Dedifferentiated amniotic fluid mesenchymal stem cell (primary cell): ENCODE data around the gene AMD1.
"Not testable (repeated sequence)": the region's sequence is repeated elsewhere in the genome, so short reads cannot be mapped to it uniquely, and the experiment has no call there.

Experiments
- DNase-seq: peaks from one replicate; pipeline ENCODE4 v3.0.0-alpha.2; 2016; ENCODE audit errors: extremely low spot score

The AMD1 gene

DNA sequence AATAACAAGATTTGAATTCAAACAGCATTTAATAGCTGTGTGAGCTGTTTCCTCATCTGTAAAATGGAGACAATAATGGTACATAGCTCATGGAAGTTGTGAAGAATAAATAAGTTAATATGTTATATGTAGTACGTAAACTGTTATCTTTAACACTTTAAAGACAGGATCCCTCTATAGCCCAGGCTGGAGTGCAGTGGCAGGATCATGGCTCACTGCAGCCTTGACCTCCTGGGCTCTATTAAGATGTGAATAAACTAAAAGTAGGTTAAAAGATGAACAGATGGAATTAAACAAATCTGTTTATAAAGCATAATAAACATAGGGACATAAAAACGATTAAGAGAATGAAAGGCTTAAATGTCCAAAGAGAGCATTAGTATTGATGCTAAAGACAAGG lies 3.0 kb downstream of the AMD1 start:
- no peak for DNase-seq

DNA sequence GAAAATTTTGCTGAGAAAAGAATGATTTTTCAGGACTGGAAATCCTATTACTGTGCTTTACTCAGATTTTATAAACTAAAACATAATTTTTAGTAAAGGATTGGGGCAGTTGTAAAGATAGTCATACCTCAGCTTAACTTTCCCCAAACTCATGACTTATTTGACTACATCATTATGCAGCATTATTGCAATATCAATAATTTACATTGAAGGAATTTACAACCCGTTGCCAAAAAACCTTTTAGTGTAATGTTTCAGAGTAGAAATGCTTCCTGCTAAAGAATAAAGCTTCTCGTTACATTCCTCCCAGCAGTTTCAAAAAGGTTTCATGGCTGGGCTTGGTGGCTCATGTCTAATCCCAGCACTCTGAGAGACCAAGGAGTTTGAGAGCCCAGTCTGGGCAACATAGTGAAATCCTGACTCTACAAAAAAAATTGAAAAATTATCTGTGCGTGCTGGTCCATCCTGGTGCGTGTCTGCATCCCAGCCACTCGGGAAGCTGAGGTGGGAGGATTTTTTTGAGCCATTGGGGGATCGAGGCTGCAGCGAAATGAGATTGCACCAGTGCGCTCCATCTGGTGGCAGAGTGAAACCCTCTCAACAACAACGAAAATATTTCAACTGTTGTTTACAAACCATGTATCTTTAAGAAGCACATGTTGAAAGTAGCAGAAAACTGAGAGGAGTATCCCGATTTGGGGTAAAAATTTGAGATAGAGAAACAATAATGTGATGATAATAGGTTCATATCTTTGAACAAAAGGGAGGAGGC lies 4.4 kb downstream of the AMD1 start:
- DNase-seq = peak; percentile 15

DNA sequence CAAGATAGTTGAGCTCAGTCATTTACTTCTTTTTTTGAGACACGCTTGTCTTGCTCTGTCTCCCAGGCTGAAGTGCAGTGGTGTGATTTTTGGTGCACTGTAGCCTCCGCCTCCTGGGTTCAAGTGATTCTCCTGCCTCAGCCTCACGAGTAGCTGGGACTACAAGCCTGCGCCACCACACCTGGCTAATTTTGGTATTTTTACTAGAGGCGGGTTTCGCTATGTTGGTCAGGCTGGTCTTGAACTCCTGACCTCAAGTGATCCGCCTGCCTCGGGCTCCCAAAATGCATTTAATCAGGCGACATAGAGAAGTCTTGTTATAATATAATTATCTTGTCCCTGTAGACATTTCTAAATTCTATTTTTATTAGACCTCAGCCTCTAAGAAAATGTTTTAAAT lies 6.1 kb downstream of the AMD1 start:
- no peak for DNase-seq

- DNase-seq = no peak
Observed at GRCh38 chr6:110881546-110882273, 7.1 kb downstream of the AMD1 start.

DNA sequence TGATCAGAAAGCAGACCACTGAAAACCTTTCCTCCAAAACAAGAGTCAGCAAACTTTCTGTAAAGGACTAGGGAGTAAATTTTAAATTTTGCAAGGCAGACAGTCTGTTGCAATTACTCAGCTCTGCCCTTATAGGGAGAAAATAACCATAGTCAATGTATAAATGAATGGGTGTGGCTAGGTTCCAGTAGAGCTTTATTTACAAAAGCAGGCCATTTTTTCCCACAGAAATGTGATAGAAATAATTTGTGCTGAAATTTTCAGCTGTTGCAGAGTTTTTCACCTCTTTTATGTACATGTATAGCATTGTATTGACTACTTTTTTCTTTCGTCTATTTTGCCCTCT lies 7.7 kb downstream of the AMD1 start:
- peak; percentile 18 for DNase-seq

GRCh38 chr6:110882824-110883554 lies 8.4 kb downstream of the AMD1 start:
- no peak for DNase-seq

GRCh38 chr6:110884321-110884720 lies 9.7 kb downstream of the AMD1 start:
- DNase-seq = no peak

DNA sequence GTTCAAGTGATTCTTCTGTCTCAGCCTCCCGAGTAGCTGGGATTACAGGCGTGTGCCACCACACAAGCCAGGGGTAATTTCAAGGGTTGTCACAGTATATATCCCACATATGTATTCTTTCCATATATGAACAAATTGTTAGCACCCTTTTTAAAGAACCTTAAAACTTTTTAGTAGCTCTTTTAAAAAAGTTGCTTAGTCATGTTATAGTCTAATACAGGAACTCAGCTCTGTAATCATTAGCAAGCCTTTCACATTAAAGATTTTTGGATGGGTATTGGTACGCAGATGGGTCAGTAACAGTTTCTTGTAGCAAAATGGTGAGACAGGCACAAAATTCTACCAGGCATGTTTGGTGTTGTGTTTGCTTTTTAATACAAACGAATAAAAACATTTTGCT lies 10.9 kb downstream of the AMD1 start:
- DNase-seq = no peak

GRCh38 chr6:110886555-110887167 lies 12.1 kb downstream of the AMD1 start:
- DNase-seq = no peak

GRCh38 chr6:110890288-110890687 lies 15.7 kb downstream of the AMD1 start:
- no peak for DNase-seq

- no peak for DNase-seq
Observed at GRCh38 chr6:110895907-110896608, 21.5 kb downstream of the AMD1 start.

- DNase-seq = no peak
Observed at GRCh38 chr6:110897433-110897832, 22.8 kb downstream of the AMD1 start.

GRCh38 chr6:110898111-110898510 lies 23.5 kb downstream of the AMD1 start:
- no peak for DNase-seq

GRCh38 chr6:110900028-110900598 lies 25.5 kb downstream of the AMD1 start:
- DNase-seq = no peak

DNA sequence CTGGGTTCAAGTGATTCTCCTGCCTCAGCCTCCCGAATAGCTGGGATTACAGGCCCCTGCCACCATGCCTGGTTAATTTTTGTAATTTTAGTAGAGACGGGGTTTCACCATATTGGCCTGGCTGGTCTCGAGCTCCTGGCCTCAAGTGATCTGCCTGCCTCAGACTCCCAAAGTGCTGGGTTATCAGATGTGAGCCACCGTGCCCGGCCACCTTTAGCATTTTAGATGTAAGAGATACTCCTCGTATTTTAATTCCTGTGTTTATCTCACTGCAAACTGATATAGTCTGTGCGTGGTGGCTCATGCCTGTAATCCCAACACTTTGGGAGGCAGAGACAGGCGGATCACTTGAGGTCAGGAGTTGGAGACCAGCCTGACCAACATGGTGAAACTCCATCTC lies 27.0 kb downstream of the AMD1 start:
- not testable (repeated sequence) for DNase-seq

DNA sequence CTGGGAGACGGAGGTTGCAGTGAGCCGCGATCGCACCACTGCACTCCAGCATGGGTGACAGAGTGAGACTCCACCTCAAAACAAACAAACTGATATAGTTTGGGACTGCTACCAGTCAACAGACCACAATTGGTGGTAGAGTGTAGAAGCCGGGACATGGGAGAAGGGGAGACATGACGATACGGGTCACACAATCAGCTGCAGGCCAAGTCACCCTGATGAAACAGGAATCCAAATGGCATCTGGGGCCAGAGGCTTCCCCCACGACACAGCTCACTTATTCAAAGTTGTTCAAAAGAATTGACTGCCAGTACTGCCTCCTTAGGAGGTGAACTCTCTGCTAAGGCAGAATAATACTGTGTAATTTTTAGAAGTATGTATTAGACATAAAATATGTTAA lies 27.5 kb downstream of the AMD1 start:
- no peak for DNase-seq

DNA sequence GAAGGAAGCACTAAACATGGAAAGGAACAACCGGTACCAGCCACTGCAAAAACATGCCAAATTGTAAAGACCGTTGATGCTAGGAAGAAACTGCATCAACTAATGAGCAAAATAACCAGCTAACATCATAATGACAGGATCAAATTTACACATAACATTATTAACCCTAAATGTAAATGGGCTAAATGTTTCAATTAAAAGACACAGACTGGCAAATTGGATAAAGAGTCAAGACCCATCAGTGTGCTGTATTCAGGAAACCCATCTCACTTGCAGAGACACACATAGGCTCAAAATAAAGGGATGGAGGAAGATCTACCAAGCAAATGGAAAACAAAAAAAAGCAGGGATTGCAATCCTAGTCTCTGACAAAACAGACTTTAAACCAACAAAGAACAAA lies 31.7 kb downstream of the AMD1 start:
- not testable (repeated sequence) for DNase-seq

DNA sequence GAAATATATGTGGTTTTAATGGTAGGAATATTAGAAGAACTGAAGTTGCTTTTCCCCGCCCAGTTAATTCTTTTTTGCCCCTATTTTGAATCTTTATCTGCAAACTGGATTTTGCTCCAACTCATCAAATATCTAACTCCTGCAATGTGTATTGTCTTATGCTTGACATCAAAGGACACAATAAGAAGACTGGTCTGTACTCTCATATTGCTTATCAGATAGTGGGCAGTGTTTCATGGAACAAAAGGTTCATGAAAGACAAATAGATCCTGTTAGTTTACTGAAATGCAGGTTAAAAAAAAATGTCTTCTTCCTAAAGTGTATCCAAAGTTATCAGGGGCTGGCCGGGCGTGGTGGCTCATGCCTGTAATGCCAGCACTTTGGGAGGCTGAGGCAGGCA lies 56.2 kb downstream of the AMD1 start:
- DNase-seq = no peak

- no peak for DNase-seq
Observed at GRCh38 chr6:110933912-110934311, 59.3 kb downstream of the AMD1 start.

GRCh38 chr6:110934381-110934898 lies 59.9 kb downstream of the AMD1 start:
- no peak for DNase-seq

DNA sequence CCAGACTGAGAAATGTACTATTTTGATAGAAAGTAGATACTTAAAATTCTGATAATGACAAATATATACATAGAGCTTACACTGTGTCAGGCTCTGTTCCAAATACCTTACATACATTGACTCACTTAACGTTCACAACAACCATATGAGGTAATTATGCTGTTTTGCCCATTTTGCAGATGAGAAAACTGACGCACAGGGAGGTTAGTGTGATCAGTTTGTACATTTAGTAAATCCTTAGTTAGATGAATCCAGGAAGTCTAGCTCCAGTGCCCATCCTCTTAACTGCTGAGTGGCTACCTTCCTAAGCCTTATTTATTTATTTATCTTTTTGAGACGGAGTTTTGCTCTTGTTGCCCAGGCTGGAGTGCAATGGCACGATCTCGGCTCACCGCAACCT lies 60.6 kb downstream of the AMD1 start:
- DNase-seq = no peak
